Mammary epithelial cell (primary cell): ENCODE results near the gene TRIM52.
"Not testable (repeated sequence)": the region's sequence is repeated elsewhere in the genome, so short reads cannot be mapped to it uniquely, and the experiment has no call there.

Experiments
- CTCF ChIP-seq, 2 donors: IDR thresholded peaks in 1 of 2; conservative IDR thresholded peaks in 1 of 2; 2 replicates each; pipeline ENCODE4 v1.5.1; 2011 to 2012; ENCODE audit warnings: inconsistent platforms in 2 of 2, low read length in 2 of 2, mild to moderate bottlenecking in 2 of 2, control low read depth in 1 of 2, low read depth in 1 of 2; ENCODE audit not compliant: insufficient read depth in 1 of 2; ENCODE audit errors: extremely low read depth in 1 of 2
- EZH2 ChIP-seq: IDR thresholded peaks from 2 replicates; pipeline ENCODE4 v1.6.1; 2012; ENCODE audit warnings: low read length, inconsistent platforms, borderline replicate concordance

- not testable (repeated sequence) for TF ChIP-seq CTCF (conservative IDR thresholded peaks at IDR 0.05 in 1 of 2, IDR thresholded peaks at IDR 0.05 in 1 of 2; ENCODE audit: extremely low read depth in 1 of 2, insufficient read depth in 1 of 2, low read depth in 1 of 2, low read length in 2 of 2); EZH2
These were observed 23.2 kb upstream of the TRIM52 start for GRCh38 chr5:181283841-181284755.
